Neuronal stem cell (in vitro differentiated cells): Measurements from ENCODE around the gene TRERF1.

Experiments used
- DNase-seq: peaks from one replicate; pipeline ENCODE4 v3.0.0-alpha.2; 2013; ENCODE audit warnings: low spot score
- H2AFZ ChIP-seq: one replicate; pipeline ENCODE4 v1.6.1; 2013; ENCODE audit warnings: mild to moderate bottlenecking, low read length, inconsistent platforms
- H2AK5ac ChIP-seq: 2 replicates; pipeline ENCODE4 v1.6.1; 2013; ENCODE audit warnings: low read depth, mild to moderate bottlenecking, inconsistent platforms, low read length, moderate library complexity, mixed read lengths
- H2BK120ac ChIP-seq: 2 replicates; pipeline ENCODE4 v1.6.1; 2013; ENCODE audit warnings: low read depth, mild to moderate bottlenecking, inconsistent platforms, low read length, moderate library complexity, mixed read lengths
- H2BK12ac ChIP-seq: one replicate; pipeline ENCODE4 v1.6.1; 2013; ENCODE audit warnings: low read length, inconsistent platforms
- H2BK15ac ChIP-seq: 2 replicates; pipeline ENCODE4 v1.6.1; 2013; ENCODE audit warnings: mild to moderate bottlenecking, low read length, inconsistent platforms, mixed read lengths
- H2BK5ac ChIP-seq: one replicate; pipeline ENCODE4 v1.6.1; 2013; ENCODE audit warnings: inconsistent platforms, mild to moderate bottlenecking, low read length, moderate library complexity
- H3K14ac ChIP-seq: one replicate; pipeline ENCODE4 v1.6.1; 2013; ENCODE audit warnings: low read length, inconsistent platforms
- H3K18ac ChIP-seq: 2 replicates; pipeline ENCODE4 v1.6.1; 2013; ENCODE audit warnings: low read length, inconsistent platforms
- H3K23ac ChIP-seq: 2 replicates; pipeline ENCODE4 v1.6.1; 2013; ENCODE audit warnings: low read depth, mild to moderate bottlenecking, mixed read lengths, low read length, inconsistent platforms; ENCODE audit not compliant: poor library complexity
- H3K27ac ChIP-seq: replicated peaks from 3 replicates; pipeline ENCODE4 v1.5.1; 2013; ENCODE audit warnings: low read length, inconsistent platforms
- H3K27me3 ChIP-seq, 3 experiments: 2 replicates each; pipeline ENCODE4 v1.6.1; 2013; ENCODE audit warnings: low read length in 3 of 3, mild to moderate bottlenecking in 2 of 3, inconsistent platforms in 1 of 3, low read depth in 1 of 3, mixed read lengths in 1 of 3, moderate library complexity in 1 of 3; ENCODE audit not compliant: control insufficient read depth in 3 of 3, insufficient read depth in 3 of 3
- H3K36me3 ChIP-seq, 2 donors: replicated peaks in 1 of 2; 2 replicates each; pipeline ENCODE4 v1.6.1; 2013; ENCODE audit warnings: low read length in 2 of 2; ENCODE audit not compliant: control insufficient read depth in 2 of 2, insufficient read depth in 2 of 2
- H3K4ac ChIP-seq: 2 replicates; pipeline ENCODE4 v1.6.1; 2013; ENCODE audit warnings: inconsistent platforms, mild to moderate bottlenecking, low read length, moderate library complexity
- H3K4me1 ChIP-seq, 2 donors: 1 replicate in 1 of 2; 2 replicates in 1 of 2; pipeline ENCODE4 v1.6.1; 2013; ENCODE audit warnings: low read length in 2 of 2, low read depth in 1 of 2; ENCODE audit not compliant: control insufficient read depth in 2 of 2, insufficient read depth in 1 of 2
- H3K4me2 ChIP-seq: one replicate; pipeline ENCODE4 v1.6.1; 2013; ENCODE audit warnings: mild to moderate bottlenecking, low read length, inconsistent platforms; ENCODE audit not compliant: insufficient read depth, poor library complexity, severe bottlenecking
- H3K4me3 ChIP-seq, 2 donors: 2 replicates each; pipeline ENCODE4 v1.5.1; 2013; ENCODE audit warnings: low read length in 2 of 2, mild to moderate bottlenecking in 2 of 2, inconsistent platforms in 1 of 2, moderate library complexity in 1 of 2
- H3K79me1 ChIP-seq: one replicate; pipeline ENCODE4 v1.6.1; 2013; ENCODE audit warnings: low read depth, mild to moderate bottlenecking, inconsistent platforms, low read length, moderate library complexity
- H3K9ac ChIP-seq: one replicate; pipeline ENCODE4 v1.6.1; 2013; ENCODE audit warnings: mild to moderate bottlenecking, low read depth, low read length, inconsistent platforms; ENCODE audit not compliant: poor library complexity
- H3K9me3 ChIP-seq, 2 donors: replicated peaks in 1 of 2; 2 replicates each; pipeline versions ENCODE3 to v1.6.1; 2013; ENCODE audit warnings: low read length in 2 of 2, mild to moderate bottlenecking in 2 of 2, inconsistent platforms in 1 of 2, low read depth in 1 of 2, mixed read lengths in 1 of 2, moderate library complexity in 1 of 2; ENCODE audit not compliant: control insufficient read depth in 2 of 2, insufficient read depth in 1 of 2
- H4K8ac ChIP-seq: one replicate; pipeline ENCODE4 v1.6.1; 2013; ENCODE audit warnings: low read depth, mild to moderate bottlenecking, inconsistent platforms, low read length, moderate library complexity
- H4K91ac ChIP-seq: one replicate; pipeline ENCODE4 v1.6.1; 2013; ENCODE audit warnings: low read length, low read depth, mild to moderate bottlenecking, inconsistent platforms; ENCODE audit not compliant: poor library complexity
- WGBS, 2 donors: extraction: QIAGEN DNeasy Blood & Tissue Kit; methylation state at CpG; one replicate each; pipeline ENCODE4 v1.1.7; 2013; ENCODE audit warnings: missing lambda C conversion rate in 2 of 2, mixed read lengths in 1 of 2; ENCODE audit not compliant: insufficient read length in 2 of 2, insufficient replicate concordance in 1 of 2; ENCODE audit errors: extremely low coverage in 2 of 2; 5-methylcytosine and 5-hydroxymethylcytosine counted together

The TRERF1 gene

DNA sequence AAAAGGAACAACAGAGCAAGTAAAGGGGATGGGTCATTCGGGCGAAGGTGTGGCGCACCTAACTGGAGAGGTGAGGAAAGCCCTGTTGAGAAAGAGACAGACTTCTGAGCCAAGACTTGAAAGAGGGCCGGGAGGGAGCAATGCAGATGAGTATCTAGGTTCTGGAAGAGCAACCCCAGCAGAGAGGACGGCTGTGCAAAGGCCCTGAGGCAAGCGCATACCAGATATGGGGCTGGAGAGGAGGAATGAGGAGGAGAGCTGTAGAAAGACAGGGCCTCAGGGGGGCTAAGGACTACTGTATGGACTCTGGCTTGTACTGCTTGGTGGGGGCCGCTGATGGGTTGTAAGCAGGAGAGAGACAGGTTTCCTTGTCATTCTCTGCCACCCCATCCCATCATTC is 21.9 kb downstream of the TRERF1 start:
- Histone ChIP-seq H4K8ac (no peak overlapping the region), H2BK5ac (no peak overlapping the region), H2AK5ac (peak overlapping the region; percentile 88), H2BK12ac (no peak overlapping the region), H2BK15ac (no peak overlapping the region), H3K27me3 (no peaks in the 10 kb centered on the region), H3K23ac (no peak overlapping the region), H3K4me2 (no peak overlapping the region), H2BK120ac (no peak overlapping the region), H3K4me3 (no peak overlapping the region), H3K36me3 (peaks cover 1 to 5% of the 10 kb centered on the region in 2 donors), H3K79me1 (peaks cover 7% of the 10 kb centered on the region), H4K91ac (no peak overlapping the region), H3K9ac (no peak overlapping the region), H2AFZ (no peak overlapping the region), H3K27ac (no peak overlapping the region), H3K14ac (peak overlapping the region; percentile 15), H3K4me1 (peaks cover 10 to 21% of the 10 kb centered on the region in 2 donors), H3K4ac (no peak overlapping the region), H3K18ac (peak overlapping the region; percentile 73), H3K9me3 (peaks cover 8 to 13% of the 10 kb centered on the region in 2 donors)
- no CpG with 5 or more reads among the region's 7 CpGs for WGBS, 2 donors
- no peak for DNase-seq

DNA sequence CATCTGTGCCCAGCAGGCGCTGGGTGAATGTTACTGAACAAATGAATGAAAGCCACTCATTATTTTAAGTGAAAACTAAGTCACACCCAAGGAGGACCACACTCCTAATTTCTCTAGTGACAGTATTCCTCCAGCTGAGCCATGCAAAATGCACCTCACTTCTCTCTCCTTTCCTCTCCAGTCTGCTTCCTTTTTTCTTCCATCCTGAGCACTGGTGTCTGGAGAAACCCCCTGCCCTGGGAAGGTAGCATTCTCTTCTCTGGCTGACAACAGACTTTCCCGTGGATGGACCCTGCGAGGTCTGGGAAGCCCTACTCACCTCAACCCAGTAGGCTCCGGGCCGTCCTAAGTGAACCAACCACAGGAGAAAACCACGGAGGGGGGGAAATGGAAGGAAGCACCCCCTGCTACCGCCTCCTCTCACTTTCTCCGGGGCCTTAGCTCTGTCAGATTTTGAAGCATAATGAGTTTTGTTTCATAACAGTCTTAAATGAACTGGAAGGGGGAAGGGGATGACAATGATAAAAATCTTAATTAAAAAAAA is 22.6 kb downstream of the TRERF1 start:
- Histone ChIP-seq H3K18ac (peak overlapping the region; percentile 70), H3K27me3 (no peaks in the 10 kb centered on the region), H3K14ac (no peak overlapping the region), H4K8ac (no peak overlapping the region), H3K79me1 (peaks cover 7% of the 10 kb centered on the region), H2BK15ac (peak overlapping the region; percentile 21), H3K4me3 (no peak overlapping the region), H2AFZ (no peak overlapping the region), H3K9ac (peak overlapping the region; percentile 9), H2BK120ac (no peak overlapping the region), H3K4ac (no peak overlapping the region), H2BK12ac (peak overlapping the region; percentile 82), H3K9me3 (peaks cover 8 to 13% of the 10 kb centered on the region in 2 donors), H3K4me2 (peak overlapping the region; percentile 2), H2BK5ac (no peak overlapping the region), H2AK5ac (peak overlapping the region; percentile 50), H4K91ac (no peak overlapping the region), H3K36me3 (peaks cover 1 to 4% of the 10 kb centered on the region in 2 donors), H3K27ac (peak overlapping the region; percentile 39), H3K4me1 (peaks cover 10 to 21% of the 10 kb centered on the region in 2 donors), H3K23ac (peak overlapping the region; percentile 67)
- DNase-seq, result no peak
- no CpG with 5 or more reads among the region's 8 CpGs for WGBS, 2 donors

DNA sequence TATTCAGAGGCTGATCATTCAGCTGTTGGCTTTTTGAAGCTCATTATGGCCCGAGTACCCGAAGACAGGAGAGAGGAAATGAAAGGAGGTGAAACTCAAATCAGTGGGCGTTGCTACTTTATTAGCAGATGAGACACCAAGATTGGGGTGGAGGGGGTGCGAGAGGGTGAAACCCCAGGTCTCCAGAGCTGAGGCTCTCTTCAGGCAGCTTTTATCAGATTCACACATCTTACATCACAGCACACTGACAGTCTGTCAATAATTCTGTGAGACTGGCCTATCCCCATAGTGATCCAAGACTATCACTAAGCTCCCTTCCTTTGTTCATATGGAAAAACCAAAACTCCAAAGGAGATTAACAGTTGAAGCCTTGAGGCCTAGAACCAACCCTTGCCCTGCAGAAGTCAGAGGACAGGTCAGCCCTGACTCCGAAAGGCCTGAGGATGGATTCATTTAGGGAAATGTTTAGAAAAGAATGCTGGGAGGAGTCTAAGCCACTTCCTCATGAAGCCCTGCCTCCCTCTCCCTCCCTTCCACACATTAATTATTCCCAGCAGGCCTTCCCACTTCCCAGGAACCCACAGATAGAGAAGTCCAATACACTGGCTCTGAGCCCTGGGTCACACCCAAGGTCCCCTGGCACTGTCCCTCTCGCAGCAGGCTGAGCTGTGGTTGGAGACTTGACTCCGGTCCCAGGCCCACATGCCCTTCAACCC is 23.2 kb downstream of the TRERF1 start:
- no peak overlapping the region for H4K8ac ChIP-seq
- peak overlapping the region; percentile 2 for H3K4me2 ChIP-seq
- H2AFZ ChIP-seq, result no peak overlapping the region
- H2BK5ac ChIP-seq, result no peak overlapping the region
- no CpG with 5 or more reads among the region's 7 CpGs for WGBS, 2 donors
- no peak overlapping the region for H3K4me3 ChIP-seq
- H3K79me1 ChIP-seq, result peaks cover 7% of the 10 kb centered on the region
- peaks cover 10 to 21% of the 10 kb centered on the region in 2 donors for H3K4me1 ChIP-seq
- no peak for DNase-seq
- H3K27me3 ChIP-seq, result no peaks in the 10 kb centered on the region
- peak overlapping the region; percentile 9 for H3K9ac ChIP-seq
- peak overlapping the region; percentile 21 for H2BK15ac ChIP-seq
- H4K91ac ChIP-seq, result no peak overlapping the region
- H3K14ac ChIP-seq, result no peak overlapping the region
- H2BK120ac ChIP-seq, result no peak overlapping the region
- H2AK5ac ChIP-seq, result peak overlapping the region; percentile 50
- H3K27ac ChIP-seq, result peak overlapping the region; percentile 39
- peaks cover 3 to 7% of the 10 kb centered on the region in 2 donors for H3K9me3 ChIP-seq
- H3K18ac ChIP-seq, result peak overlapping the region; percentile 70
- peak overlapping the region; percentile 67 for H3K23ac ChIP-seq
- H3K4ac ChIP-seq, result no peak overlapping the region
- H2BK12ac ChIP-seq, result peak overlapping the region; percentile 82
- peaks cover 0 to 1% of the 10 kb centered on the region in 2 donors for H3K36me3 ChIP-seq

DNA sequence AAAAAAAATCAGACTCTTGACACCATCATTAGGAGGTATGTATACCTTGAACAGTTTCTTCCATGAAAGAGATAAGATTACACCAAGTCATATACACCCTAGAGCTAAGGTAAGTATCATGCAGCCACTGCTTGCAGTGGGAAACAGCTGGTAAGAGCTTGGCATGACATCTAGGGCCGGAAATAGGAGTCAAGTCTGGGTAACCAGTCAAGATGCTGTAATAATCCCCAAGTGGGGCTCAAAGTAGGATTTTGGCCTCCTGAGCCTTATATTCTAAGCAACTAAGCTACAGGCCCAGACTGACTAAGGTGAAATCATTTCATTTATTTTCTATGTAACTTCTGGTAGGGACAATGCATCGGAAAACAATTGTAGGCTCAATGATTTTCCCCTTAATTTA is 23.9 kb downstream of the TRERF1 start:
- no peak overlapping the region for H4K91ac ChIP-seq
- H3K36me3 ChIP-seq, result no peaks in the 10 kb centered on the region
- H3K9me3 ChIP-seq, result peaks cover 0 to under 1% of the 10 kb centered on the region in 2 donors
- no peak overlapping the region for H2BK120ac ChIP-seq
- H3K9ac ChIP-seq, result no peak overlapping the region
- no peak overlapping the region for H4K8ac ChIP-seq
- no CpG with 5 or more reads among the region's 2 CpGs for WGBS, 2 donors
- H3K18ac ChIP-seq, result no peak overlapping the region
- no peak overlapping the region for H3K4me3 ChIP-seq
- no peak overlapping the region for H3K4ac ChIP-seq
- no peak overlapping the region for H3K14ac ChIP-seq
- H2BK12ac ChIP-seq, result no peak overlapping the region
- H3K4me1 ChIP-seq, result peaks cover 10 to 21% of the 10 kb centered on the region in 2 donors
- H3K4me2 ChIP-seq, result no peak overlapping the region
- H2BK15ac ChIP-seq, result no peak overlapping the region
- H3K23ac ChIP-seq, result no peak overlapping the region
- H2AK5ac ChIP-seq, result no peak overlapping the region
- peaks cover 7% of the 10 kb centered on the region for H3K79me1 ChIP-seq
- no peak overlapping the region for H3K27ac ChIP-seq
- H2AFZ ChIP-seq, result no peak overlapping the region
- DNase-seq, result no peak
- H2BK5ac ChIP-seq, result no peak overlapping the region
- H3K27me3 ChIP-seq, result no peaks in the 10 kb centered on the region
